Endothelial cell of umbilical vein (primary cell): Measurements from ENCODE around the gene CDK9. TPM values are rescaled to one million over a fixed set of nuclear protein-coding genes. Genes with fewer than 3 reads are reported as not detected.

Experiments used
- BruUV-seq: library from RNA; stranded (reverse); fragments of 400-500 nt; replicated peaks from 2 replicates; lab custom pipeline; 2021; lab: Mats Ljungman, UMichigan
- CTCF ChIA-PET: fragments of 300-600, 350-600 bp; sonication (Branson Sonifier 250); formaldehyde crosslinking; loops from one replicate; lab custom pipeline; 2021; ENCODE audit warnings: antibody characterized with exemption, inconsistent platforms; lab: Charles Lee
- POLR2A ChIA-PET: fragments of 300-600, 350-600 bp; sonication (Branson Sonifier 250); formaldehyde crosslinking; loops from one replicate; lab custom pipeline; 2021; ENCODE audit warnings: antibody characterized with exemption, inconsistent platforms; lab: Charles Lee
- DNase-seq: peaks from one replicate; pipeline ENCODE4 v3.0.0-alpha.2; 2011; ENCODE audit warnings: low read depth, low spot score
- FAIRE-seq: peaks from 2 replicates; lab custom pipeline; 2011; peaks lifted over from hg19 to GRCh38; lab: Jason Lieb, UNC
- H2AFZ ChIP-seq: 2 replicates; pipeline ENCODE4 v1.6.0; 2012; ENCODE audit warnings: low read depth, low read length, control low read depth, inconsistent platforms
- H3K27ac ChIP-seq: 2 replicates; pipeline ENCODE4 v1.5.1; 2011; ENCODE audit warnings: low read depth, mild to moderate bottlenecking, control low read depth, low read length, moderate library complexity; ENCODE audit not compliant: insufficient read depth
- H3K27me3 ChIP-seq, 2 experiments: 2 replicates each; pipeline versions ENCODE4 v1.6.0 to v1.6.1; 2011; ENCODE audit warnings: low read length in 2 of 2, mixed read lengths in 1 of 2; ENCODE audit not compliant: control insufficient read depth in 2 of 2, insufficient read depth in 2 of 2
- H3K36me3 ChIP-seq, 2 experiments: 2 replicates in 1 of 2; 3 replicates in 1 of 2; pipeline ENCODE4 v1.5.1; 2011; ENCODE audit warnings: low read length in 2 of 2, mild to moderate bottlenecking in 1 of 2, moderate library complexity in 1 of 2; ENCODE audit not compliant: control insufficient read depth in 2 of 2, insufficient read depth in 2 of 2; ENCODE audit errors: extremely low read depth in 1 of 2
- H3K4me1 ChIP-seq: 3 replicates; pipeline ENCODE4 v1.5.1; 2011; ENCODE audit warnings: mild to moderate bottlenecking, low read length; ENCODE audit not compliant: control insufficient read depth, insufficient read depth; ENCODE audit errors: extremely low read depth
- H3K4me2 ChIP-seq: 2 replicates; pipeline ENCODE4 v1.6.1; 2011; ENCODE audit warnings: low read length, control low read depth, mixed read lengths; ENCODE audit not compliant: insufficient read depth
- H3K4me3 ChIP-seq, 3 experiments: fragments of 200-600 bp in 1 of 3; sonication (generic), shearing (Covaris generic) in 1 of 3; replicated peaks in 1 of 3; 2 replicates each; pipeline ENCODE4 v1.5.1; 2011 to 2016; ENCODE audit warnings: control low read depth in 3 of 3, low read length in 3 of 3, mild to moderate bottlenecking in 2 of 3, inconsistent platforms in 1 of 3, low read depth in 1 of 3, moderate library complexity in 1 of 3; ENCODE audit not compliant: insufficient read depth in 1 of 3
- H3K79me2 ChIP-seq: 2 replicates; pipeline ENCODE4 v1.6.0; 2012; ENCODE audit warnings: low read length, inconsistent platforms; ENCODE audit not compliant: control insufficient read depth, insufficient read depth
- H3K9ac ChIP-seq: replicated peaks from 2 replicates; pipeline ENCODE3; 2011; ENCODE audit warnings: low read length, control low read depth; ENCODE audit not compliant: insufficient read depth; ENCODE audit errors: extremely low read depth
- H3K9me1 ChIP-seq: replicated peaks from 3 replicates; pipeline ENCODE4 v1.6.0; 2011; ENCODE audit warnings: mild to moderate bottlenecking, low read length; ENCODE audit not compliant: control insufficient read depth, insufficient read depth; ENCODE audit errors: extremely low read depth
- H3K9me3 ChIP-seq: replicated peaks from 2 replicates; pipeline ENCODE4 v1.5.1; 2012; ENCODE audit warnings: low read length, inconsistent platforms; ENCODE audit not compliant: control insufficient read depth, insufficient read depth
- H4K20me1 ChIP-seq: replicated peaks from 2 replicates; pipeline ENCODE3; 2011; ENCODE audit warnings: mild to moderate bottlenecking, low read length; ENCODE audit not compliant: control insufficient read depth, insufficient read depth; ENCODE audit errors: extremely low read depth
- CTCF ChIP-seq, 2 donors: IDR thresholded peaks; 1 replicate in 1 of 2; 2 replicates in 1 of 2; pipeline ENCODE4 v1.5.1; 2011; ENCODE audit warnings: low read length in 2 of 2, mild to moderate bottlenecking in 2 of 2, moderate library complexity in 2 of 2, control low read depth in 1 of 2, inconsistent platforms in 1 of 2, low read depth in 1 of 2; ENCODE audit not compliant: insufficient read depth in 1 of 2; ENCODE audit errors: extremely low read depth in 1 of 2
- EZH2 ChIP-seq: IDR thresholded peaks from 2 replicates; pipeline ENCODE4 v1.6.1; 2012; ENCODE audit warnings: borderline replicate concordance, low read depth, mild to moderate bottlenecking, moderate library complexity, low read length, inconsistent platforms; ENCODE audit not compliant: severe bottlenecking
- FOS ChIP-seq: IDR thresholded peaks from 2 replicates; pipeline ENCODE4 v1.6.1; 2011; ENCODE audit warnings: mild to moderate bottlenecking, low read length, moderate library complexity, borderline replicate concordance; ENCODE audit not compliant: insufficient read depth
- GATA2 ChIP-seq: IDR thresholded peaks from 2 replicates; pipeline ENCODE4 v1.7.0; 2011; ENCODE audit warnings: low read depth, mild to moderate bottlenecking, moderate library complexity, mixed read lengths, low read length; ENCODE audit not compliant: insufficient read length, insufficient read depth
- JUN ChIP-seq: IDR thresholded peaks from 2 replicates; pipeline ENCODE4 v1.6.1; 2011; ENCODE audit warnings: borderline replicate concordance, low read depth; ENCODE audit not compliant: insufficient read length, insufficient read depth
- MAX ChIP-seq: IDR thresholded peaks from 2 replicates; pipeline ENCODE4 v1.6.1; 2011; ENCODE audit not compliant: insufficient read depth, insufficient read length
- MYC ChIP-seq: IDR thresholded peaks from one replicate; pipeline ENCODE4 v1.6.1; 2011; ENCODE audit warnings: mild to moderate bottlenecking, low read depth, low read length
- POLR2A ChIP-seq: IDR thresholded peaks from 2 replicates; pipeline ENCODE4 v1.6.1; 2012; ENCODE audit warnings: low read depth, mild to moderate bottlenecking, control low read depth, low read length
- POLR2AphosphoS5 ChIP-seq: IDR thresholded peaks from 2 replicates; pipeline ENCODE4 v1.6.1; 2012; ENCODE audit warnings: low read depth, mild to moderate bottlenecking, control low read depth, low read length, moderate library complexity; ENCODE audit not compliant: insufficient read depth
- dilution Hi-C: fragments of 300-500 bp; cut with MboI; formaldehyde crosslinking; loops from one replicate; pipeline ENCODE4 v1.15.0; 2019; ENCODE audit warnings: low sequenced_read_pairs; ENCODE audit not compliant: extremely low pct_ligation_motif_present
- intact Hi-C: fragments of 100-400 bp; cut with micrococcal nuclease; formaldehyde crosslinking; loops from one replicate; pipeline ENCODE4 v1.10.0; 2022
- polyA plus RNA-seq, 4 experiments: library from polyadenylated mRNA; depleted of rRNA in 3 of 4; stranded (reverse) in 3 of 4; unstranded in 1 of 4; fragments of >200 nt; gene quantifications; 2 replicates each; pipeline versions ENCODE4 v1.2.1 to v1.2.3, GENCODE V29; 2011 to 2012; ENCODE audit warnings: missing spikeins in 1 of 4
- total RNA-seq: library from RNA; stranded (reverse); gene quantifications from 2 replicates; pipeline ENCODE4 v1.2.3, GENCODE V29; 2021

CDK9 gene
- total and polyA plus RNA-seq, 2 donors (not counting 3 experiments of a cell fraction or from before 2014, with no cell fraction given) = 92.2 to 124 TPM

GRCh38 chr9:127809540-127810377 is 23.9 kb downstream of the CDK9 start:
- Histone ChIP-seq H2AFZ (no peak overlapping the region), H3K9me3 (no peaks in the 10 kb centered on the region), H3K4me1 (no peaks in the 10 kb centered on the region), H3K36me3 (peaks cover 9 to 35% of the 10 kb centered on the region in 2 experiments), H3K79me2 (peaks cover 7% of the 10 kb centered on the region), H3K27ac (no peak overlapping the region), H3K4me3 (no peak overlapping the region), H3K27me3 (no peaks in the 10 kb centered on the region), H4K20me1 (no peaks in the 10 kb centered on the region), H3K9ac (no peak overlapping the region), H3K9me1 (no peaks in the 10 kb centered on the region), H3K4me2 (no peak overlapping the region)
- ChIA-PET CTCF (interaction anchor here (0.6 to 1.5 kb wide), 3 partner anchors 44 to 140 kb away, joined by 3 to 12 read pairs (median 3); no protein-coding TSS in a partner anchor), POLR2A (no interaction called here)
- TF ChIP-seq MYC (no peak), CTCF (IDR thresholded peaks at IDR 0.05; ENCODE audit: extremely low read depth in 1 of 2, insufficient read depth in 1 of 2, low read depth in 1 of 2, low read length in 2 of 2) (no peak), JUN (no peak), FOS (no peak), POLR2AphosphoS5 (peak; percentile 42), POLR2A (peak; percentile 4), EZH2 (no peak), GATA2 (no peak), MAX (no peak)
- no TSS peak for BruUV-seq
- FAIRE-seq (no peak), DNase-seq (no peak)
- intact Hi-C loops = no loop called here
- dilution Hi-C loops = no loop called here
